Measurements from ENCODE around the gene HPCAL1. TPM values are rescaled to one million over a fixed set of nuclear protein-coding genes. Genes with fewer than 3 reads are reported as not detected.
"Not testable (repeated sequence)": the region's sequence is repeated elsewhere in the genome, so short reads cannot be mapped to it uniquely, and the experiment has no call there.

HPCAL1 gene
- total RNA-seq (2014; rRNA removed; shearing (Covaris generic)), result 21.8 and 22.0 TPM in 2 replicates

- peak; percentile 99 for DNase-seq
- Histone ChIP-seq H3K27me3 (ENCODE audit: control insufficient read depth, insufficient read depth, low read length) (peaks cover 28% of the 10 kb centered on the region), H3K4me3 (ENCODE audit: insufficient read depth, low read depth, low read length) (peak within 1 kb of the TSS; percentile 51), H3K36me3 (replicated peaks; ENCODE audit: control insufficient read depth, insufficient read depth, low read length) (no peaks in the 10 kb centered on the region)
Observed at GRCh38 chr2:10302479-10303180, at the start of gene HPCAL1. Gene HPCAL1 (plus strand): TSS chr2:10302904. CDS start chr2:10419758, 116,854 bp downstream.

GRCh38 chr2:10253596-10254372 is 48.9 kb upstream of the HPCAL1 start:
- DNase-seq, result peak; percentile 55
- Histone ChIP-seq H3K36me3 (replicated peaks; ENCODE audit: control insufficient read depth, insufficient read depth, low read length) (no peaks in the 10 kb centered on the region), H3K4me3 (ENCODE audit: insufficient read depth, low read depth, low read length) (no peak overlapping the region), H3K27me3 (ENCODE audit: control insufficient read depth, insufficient read depth, low read length) (no peaks in the 10 kb centered on the region)

GRCh38 chr2:10254373-10255188 is 48.1 kb upstream of the HPCAL1 start:
- peak; percentile 69 for DNase-seq
- Histone ChIP-seq H3K27me3 (ENCODE audit: control insufficient read depth, insufficient read depth, low read length) (no peaks in the 10 kb centered on the region), H3K36me3 (replicated peaks; ENCODE audit: control insufficient read depth, insufficient read depth, low read length) (no peaks in the 10 kb centered on the region), H3K4me3 (ENCODE audit: insufficient read depth, low read depth, low read length) (no peak overlapping the region)

- Histone ChIP-seq H3K36me3 (replicated peaks; ENCODE audit: control insufficient read depth, insufficient read depth, low read length) (no peaks in the 10 kb centered on the region), H3K4me3 (ENCODE audit: insufficient read depth, low read depth, low read length) (no peak overlapping the region), H3K27me3 (ENCODE audit: control insufficient read depth, insufficient read depth, low read length) (no peaks in the 10 kb centered on the region)
- peak; percentile 28 for DNase-seq
Observed at GRCh38 chr2:10255189-10256030, 47.3 kb upstream of the HPCAL1 start.

GRCh38 chr2:10256031-10256514 is 46.6 kb upstream of the HPCAL1 start:
- no peaks in the 10 kb centered on the region for H3K36me3 ChIP-seq (replicated peaks; ENCODE audit: control insufficient read depth, insufficient read depth, low read length)
- no peaks in the 10 kb centered on the region for H3K27me3 ChIP-seq (ENCODE audit: control insufficient read depth, insufficient read depth, low read length)
- peak; percentile 44 for DNase-seq
- no peak overlapping the region for H3K4me3 ChIP-seq (ENCODE audit: insufficient read depth, low read depth, low read length)

- no peak overlapping the region for H3K4me3 ChIP-seq (ENCODE audit: insufficient read depth, low read depth, low read length)
- DNase-seq, result peak; percentile 57
- no peaks in the 10 kb centered on the region for H3K27me3 ChIP-seq (ENCODE audit: control insufficient read depth, insufficient read depth, low read length)
- H3K36me3 ChIP-seq (replicated peaks; ENCODE audit: control insufficient read depth, insufficient read depth, low read length), result no peaks in the 10 kb centered on the region
Observed at GRCh38 chr2:10256515-10257031, 46.1 kb upstream of the HPCAL1 start.

- Histone ChIP-seq H3K4me3 (ENCODE audit: insufficient read depth, low read depth, low read length) (no peak overlapping the region), H3K27me3 (ENCODE audit: control insufficient read depth, insufficient read depth, low read length) (no peaks in the 10 kb centered on the region; the same call in 1 of the 2 replicates), H3K36me3 (replicated peaks; ENCODE audit: control insufficient read depth, insufficient read depth, low read length) (no peaks in the 10 kb centered on the region)
- no peak for DNase-seq
Observed at GRCh38 chr2:10257036-10257435, 45.7 kb upstream of the HPCAL1 start.

- Histone ChIP-seq H3K36me3 (replicated peaks; ENCODE audit: control insufficient read depth, insufficient read depth, low read length) (no peaks in the 10 kb centered on the region), H3K27me3 (ENCODE audit: control insufficient read depth, insufficient read depth, low read length) (no peaks in the 10 kb centered on the region; the same call in 1 of the 2 replicates), H3K4me3 (ENCODE audit: insufficient read depth, low read depth, low read length) (no peak overlapping the region)
- DNase-seq, result peak; percentile 25
Observed at GRCh38 chr2:10257500-10258147, 45.1 kb upstream of the HPCAL1 start.

- no peak for DNase-seq
- H3K27me3 ChIP-seq (ENCODE audit: control insufficient read depth, insufficient read depth, low read length), result no peaks in the 10 kb centered on the region; the same call in 1 of the 2 replicates
- no peaks in the 10 kb centered on the region for H3K36me3 ChIP-seq (replicated peaks; ENCODE audit: control insufficient read depth, insufficient read depth, low read length)
- H3K4me3 ChIP-seq (ENCODE audit: insufficient read depth, low read depth, low read length), result no peak overlapping the region
Observed at GRCh38 chr2:10258326-10258725, 44.4 kb upstream of the HPCAL1 start.

- H3K4me3 ChIP-seq (ENCODE audit: insufficient read depth, low read depth, low read length), result no peak overlapping the region
- H3K27me3 ChIP-seq (ENCODE audit: control insufficient read depth, insufficient read depth, low read length), result no peaks in the 10 kb centered on the region; the same call in 1 of the 2 replicates
- H3K36me3 ChIP-seq (replicated peaks; ENCODE audit: control insufficient read depth, insufficient read depth, low read length), result no peaks in the 10 kb centered on the region
- DNase-seq, result no peak
Observed at GRCh38 chr2:10258726-10259125, 44.0 kb upstream of the HPCAL1 start.

GRCh38 chr2:10260130-10260529 is 42.6 kb upstream of the HPCAL1 start:
- H3K27me3 ChIP-seq (ENCODE audit: control insufficient read depth, insufficient read depth, low read length), result no peaks in the 10 kb centered on the region; the same call in 1 of the 2 replicates
- H3K36me3 ChIP-seq (replicated peaks; ENCODE audit: control insufficient read depth, insufficient read depth, low read length), result no peaks in the 10 kb centered on the region
- DNase-seq, result peak; percentile 20
- no peak overlapping the region for H3K4me3 ChIP-seq (ENCODE audit: insufficient read depth, low read depth, low read length)

GRCh38 chr2:10263526-10263925 is 39.2 kb upstream of the HPCAL1 start:
- H3K27me3 ChIP-seq (ENCODE audit: control insufficient read depth, insufficient read depth, low read length); DNase-seq; H3K4me3 ChIP-seq (ENCODE audit: insufficient read depth, low read depth, low read length); H3K36me3 ChIP-seq (replicated peaks; ENCODE audit: control insufficient read depth, insufficient read depth, low read length): not testable (repeated sequence)
